ENCODE measurements around the gene IGDCC3.

IGDCC3 gene

DNA sequence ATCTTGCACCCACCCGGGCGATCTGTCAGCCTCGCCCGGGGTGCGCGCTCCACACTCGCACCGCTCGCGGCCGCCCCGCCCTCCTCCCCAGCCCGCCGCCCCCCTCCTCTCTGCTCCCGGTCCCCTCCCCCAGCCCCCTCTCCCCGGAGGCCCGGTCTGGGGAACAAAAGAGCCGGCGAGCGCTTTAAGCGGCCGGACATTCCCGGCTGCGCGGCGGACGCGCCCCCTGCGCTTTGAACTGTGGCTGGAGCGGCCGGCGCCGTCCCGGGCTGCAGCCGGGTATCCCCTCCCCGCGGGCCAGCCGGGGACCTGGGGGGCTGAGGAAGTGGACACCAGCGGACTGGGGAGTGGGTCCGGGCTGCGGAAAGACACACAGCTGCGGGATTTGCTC, at the start of gene IGDCC3:
IGDCC3 (minus strand) TSS at position 27 of the 391 bp plus-strand sequence. CDS start 214 bp downstream, outside the sequence.
- no peak for DNase-seq (ENCODE audit: low spot score)

GRCh38 chr15:65426216-65426853, 48.5 kb upstream of the IGDCC3 start:
- DNase-seq (ENCODE audit: low spot score) = peak; percentile 47

DNA sequence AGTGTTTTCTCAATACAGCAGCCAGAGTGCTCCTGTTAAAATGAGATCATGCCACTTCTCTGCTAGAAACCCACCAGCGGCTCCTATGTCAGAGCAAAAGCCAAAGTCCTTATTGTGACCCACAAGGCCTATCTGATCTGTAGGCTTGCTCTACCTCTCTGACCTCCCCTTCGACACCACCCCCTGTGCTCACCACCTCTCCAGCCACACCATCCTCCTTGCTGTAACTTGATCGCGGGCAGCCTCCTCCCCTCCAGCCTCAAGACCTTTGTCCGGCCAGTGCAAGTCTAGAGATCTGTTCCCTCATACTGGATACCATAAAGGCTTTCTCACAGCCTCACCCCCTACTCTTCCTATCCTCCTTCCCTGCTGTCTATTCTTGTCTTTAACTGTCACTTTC, 46.9 kb upstream of the IGDCC3 start:
- no peak for DNase-seq (ENCODE audit: low spot score)

DNA sequence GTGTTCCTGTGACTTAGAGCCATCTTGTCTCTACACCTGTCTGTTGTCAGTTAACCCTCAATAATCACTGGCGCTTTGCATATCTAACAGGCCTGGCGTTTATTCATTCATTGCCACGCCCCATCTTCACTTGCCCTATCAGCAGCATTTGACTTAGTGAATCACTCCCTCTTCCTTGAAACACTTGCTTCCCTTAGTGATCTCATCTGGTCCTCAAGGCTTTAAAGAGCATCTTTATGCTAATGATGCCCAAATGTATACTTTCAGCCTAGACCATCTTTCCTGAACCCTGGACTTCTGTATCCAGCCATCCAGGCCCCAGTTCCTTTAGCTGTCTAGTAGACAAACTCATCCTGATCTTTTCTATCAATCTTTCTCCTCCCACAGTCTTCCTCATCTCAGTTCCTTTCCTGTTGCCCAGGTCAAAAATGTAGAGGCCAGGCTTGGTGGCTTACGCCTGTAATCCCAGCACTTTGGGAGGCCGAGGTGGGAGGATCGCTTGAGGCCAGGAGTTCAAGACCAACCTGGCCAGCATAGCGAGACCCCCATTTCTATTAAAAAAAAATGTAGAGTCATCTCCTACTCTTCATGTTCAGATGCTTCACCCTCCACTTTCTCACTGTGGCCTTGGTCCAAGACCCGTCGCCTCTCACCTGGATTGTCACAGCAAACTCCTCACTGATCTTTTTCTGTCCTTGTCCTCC, 46.3 kb upstream of the IGDCC3 start:
- no peak for DNase-seq (ENCODE audit: low spot score)

DNA sequence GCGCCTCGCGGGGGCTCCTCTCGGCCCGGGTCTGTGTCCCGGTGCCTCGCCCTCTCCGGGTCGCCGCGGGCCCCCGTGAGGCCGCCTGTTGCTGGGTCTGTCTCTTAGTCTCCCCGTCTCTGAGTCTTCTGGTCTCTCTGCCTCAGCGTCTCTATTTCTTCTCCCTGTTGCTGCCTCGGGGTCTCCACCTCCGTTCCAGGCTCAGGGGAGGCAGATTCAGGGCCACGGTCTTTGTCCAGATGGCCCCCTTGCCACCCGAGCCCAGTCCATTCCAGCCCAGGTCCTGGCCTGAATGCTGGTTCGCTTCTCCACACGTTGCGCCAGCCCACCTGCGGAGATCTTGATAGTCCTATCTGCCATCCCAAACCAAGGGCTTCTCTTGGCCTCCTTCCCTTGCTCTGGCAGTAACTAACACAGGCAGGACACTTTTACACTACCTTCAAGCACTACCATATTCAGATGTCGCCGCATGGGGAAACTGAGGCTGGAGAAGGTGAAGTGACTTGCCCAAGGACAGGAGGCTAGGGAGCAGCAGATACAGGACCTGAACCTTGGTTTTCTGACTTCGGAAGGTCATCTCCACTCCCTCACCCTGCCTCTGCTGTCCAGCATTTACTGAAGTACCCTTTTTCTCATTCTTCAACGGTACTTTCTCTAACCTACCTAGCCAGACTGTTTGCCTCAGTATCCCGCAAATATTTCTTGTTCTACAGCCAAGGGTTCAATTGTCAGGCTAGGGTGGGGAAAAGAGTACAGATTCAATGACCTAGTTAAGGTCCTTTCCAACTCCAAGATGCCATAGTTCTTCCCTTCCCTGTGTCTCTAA, 45.6 kb upstream of the IGDCC3 start:
- peak; percentile 73 for DNase-seq (ENCODE audit: low spot score)

- peak; percentile 93 for DNase-seq (ENCODE audit: low spot score)
Observed at GRCh38 chr15:65421360-65422215, 43.8 kb upstream of the IGDCC3 start.

- no peak for DNase-seq (ENCODE audit: low spot score)
Observed at GRCh38 chr15:65420975-65421359, 43.2 kb upstream of the IGDCC3 start.

- no peak for DNase-seq (ENCODE audit: low spot score)
Observed at GRCh38 chr15:65418596-65418995, 40.8 kb upstream of the IGDCC3 start.

GRCh38 chr15:65416845-65417416, 39.1 kb upstream of the IGDCC3 start:
- peak; percentile 80 for DNase-seq (ENCODE audit: low spot score)

DNA sequence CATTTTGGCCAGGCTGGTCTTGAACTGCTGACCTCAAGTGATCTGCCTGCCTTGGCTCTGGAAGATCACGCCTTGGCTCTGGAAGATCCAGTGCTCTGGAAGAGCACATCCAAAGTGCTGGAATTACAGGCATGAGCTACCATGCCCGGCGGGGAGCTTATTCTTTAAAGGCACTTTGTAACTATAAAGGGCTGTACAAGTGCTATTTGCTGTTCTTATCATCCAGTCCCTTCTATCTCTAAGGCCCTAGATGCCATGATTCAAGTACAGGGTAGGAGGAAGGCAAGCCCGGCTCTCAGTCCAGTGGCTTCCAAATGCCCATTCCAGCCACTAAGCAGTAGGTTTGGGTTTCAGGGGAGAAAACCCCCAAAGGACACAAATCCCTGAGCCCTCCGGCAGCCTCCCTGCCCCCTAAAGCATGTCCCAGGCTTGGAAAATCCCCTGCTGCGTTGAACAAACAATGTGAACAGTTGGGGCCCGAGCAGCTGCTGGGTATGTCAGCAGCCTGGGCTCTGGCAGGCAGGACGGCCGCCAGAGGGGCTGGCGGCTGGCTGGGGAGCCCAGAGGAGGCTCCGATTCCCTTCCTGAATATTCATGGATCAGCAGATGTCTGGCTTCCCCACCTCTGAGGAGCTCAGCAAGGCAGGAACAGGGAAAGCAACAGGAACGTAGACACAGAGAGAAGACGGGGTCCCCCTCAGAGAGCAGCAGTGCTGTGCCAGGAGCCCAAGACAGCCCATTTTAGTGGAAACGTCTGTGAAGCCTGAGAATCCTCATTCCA, 37.2 kb upstream of the IGDCC3 start:
- DNase-seq (ENCODE audit: low spot score) = peak; percentile 80

- DNase-seq (ENCODE audit: low spot score) = no peak
Observed at GRCh38 chr15:65413760-65414144, 36.0 kb upstream of the IGDCC3 start.

DNA sequence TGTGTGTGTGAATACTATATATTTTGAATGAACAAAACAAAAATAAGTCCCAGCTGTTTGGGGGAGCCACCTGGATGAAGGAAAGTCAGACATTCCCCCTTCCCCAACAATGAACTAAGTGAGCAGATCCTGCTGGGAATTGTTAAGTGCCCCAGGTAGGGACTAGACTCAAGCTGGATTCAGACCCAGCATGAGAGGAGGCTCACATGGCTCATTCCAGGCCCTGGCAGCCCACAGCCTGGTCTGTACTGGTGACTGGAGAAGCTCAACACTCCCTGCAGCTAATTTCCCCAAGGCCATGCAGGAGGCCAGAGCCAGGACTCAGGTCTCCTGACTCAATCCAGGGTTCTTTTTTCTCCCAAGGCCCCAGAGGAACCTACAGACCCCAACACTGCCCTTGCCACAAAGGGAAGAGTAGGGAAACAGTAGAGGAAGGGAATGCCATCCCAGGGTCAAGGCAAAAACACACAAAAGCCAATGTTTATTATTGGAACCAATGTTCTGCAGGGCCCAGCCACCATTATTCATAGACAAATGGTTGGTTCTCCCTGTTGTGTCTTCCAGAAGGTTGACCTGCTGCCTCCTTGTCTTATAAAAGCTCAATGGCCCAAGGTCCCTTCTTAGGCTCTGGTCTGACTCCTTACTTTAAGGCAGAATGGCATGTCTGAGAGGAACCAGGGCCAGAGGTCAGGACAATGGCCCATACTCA, 35.4 kb upstream of the IGDCC3 start:
- DNase-seq (ENCODE audit: low spot score) = no peak

DNA sequence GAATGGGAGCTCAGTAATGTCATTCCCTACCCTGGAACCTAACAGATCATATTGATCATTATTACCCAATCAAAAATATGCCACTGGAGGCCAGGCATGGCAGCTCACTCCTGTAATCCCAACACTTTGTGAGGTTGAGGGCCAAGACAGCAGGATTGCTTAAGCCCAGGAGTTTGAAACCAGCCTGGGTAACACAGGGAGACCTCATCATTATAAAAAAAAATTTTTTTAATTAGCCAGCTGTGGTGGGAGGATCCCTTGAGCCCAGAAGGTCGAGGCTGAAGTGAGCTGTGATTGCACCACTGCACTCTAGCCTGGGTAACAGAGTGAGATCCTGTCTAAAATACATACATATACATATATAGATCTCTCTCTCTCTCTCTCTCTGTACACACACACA, 34.8 kb upstream of the IGDCC3 start:
- no peak for DNase-seq (ENCODE audit: low spot score)

- no peak for DNase-seq (ENCODE audit: low spot score)
Observed at GRCh38 chr15:65411465-65412071, 33.8 kb upstream of the IGDCC3 start.

DNA sequence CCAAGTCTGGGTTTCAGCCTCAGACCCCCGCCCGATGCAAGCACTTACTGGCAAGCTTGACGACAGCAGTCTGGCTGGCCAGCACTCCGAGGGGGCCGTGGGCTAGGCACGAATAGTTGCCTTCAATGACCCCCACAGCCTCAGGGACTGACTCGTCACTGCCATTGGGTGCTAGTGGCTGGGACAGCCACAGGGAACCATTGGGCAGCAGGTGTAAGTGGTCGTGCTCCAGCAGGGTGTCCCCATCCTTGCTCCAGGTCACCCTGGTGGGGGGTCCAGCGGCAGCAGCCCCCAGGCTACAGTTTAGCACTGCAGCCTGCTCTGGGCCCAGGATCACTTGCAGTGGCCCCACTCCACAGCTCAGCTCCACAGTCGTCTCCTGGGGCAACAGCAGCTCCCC, 33.2 kb upstream of the IGDCC3 start:
- no peak for DNase-seq (ENCODE audit: low spot score)

DNA sequence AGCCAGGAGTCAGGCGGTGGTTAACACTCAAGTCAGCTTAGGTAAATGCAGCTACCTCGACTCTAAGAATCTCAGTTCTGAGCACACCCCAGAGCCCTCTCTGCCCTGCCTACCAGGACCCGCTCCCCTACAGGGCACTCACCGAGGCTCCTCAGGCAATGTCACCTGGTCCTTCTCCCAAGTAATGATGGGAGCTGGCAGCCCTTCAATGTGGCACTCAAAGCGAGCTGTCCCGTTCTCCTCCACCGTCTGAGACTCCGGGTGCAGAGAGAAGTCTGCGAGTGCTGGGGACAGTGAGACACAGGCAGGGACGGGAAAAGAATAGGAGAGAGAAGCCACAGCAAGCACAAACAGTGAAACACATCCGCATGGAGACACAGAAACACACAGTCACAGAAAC, 32.2 kb upstream of the IGDCC3 start:
- no peak for DNase-seq (ENCODE audit: low spot score)

GRCh38 chr15:65409036-65409631, 31.3 kb upstream of the IGDCC3 start:
- DNase-seq (ENCODE audit: low spot score) = no peak

- DNase-seq (ENCODE audit: low spot score) = no peak
Observed at GRCh38 chr15:65408324-65409035, 30.7 kb upstream of the IGDCC3 start.

Data from left forelimb (tissue), 1 donor.